ENCODE results near the gene KRTAP5-6.

Gene KRTAP5-6

GRCh38 chr11:1707751-1708150 lies 10.8 kb downstream of the KRTAP5-6 start:
- POLR2A ChIA-PET: no interaction called here
- CTCF ChIA-PET: interaction anchor here (1.2 to 8.6 kb wide), 4 partner anchors 15 to 126 kb away, joined by 3 to 51 read pairs (median 8); no protein-coding TSS in a partner anchor
- TF ChIP-seq CTCF (IDR thresholded peaks at IDR 0.05; ENCODE audit: control extremely low read depth, extremely low read depth, low read depth, missing control alignments): no peak
- DNase-seq (ENCODE audit: extremely low spot score): no peak

- DNase-seq (ENCODE audit: extremely low spot score): no peak
- ChIA-PET CTCF (interaction anchor here (8.6 kb wide), 1 partner anchor 16 kb away, joined by 51 read pairs; no protein-coding TSS in a partner anchor), POLR2A (no interaction called here)
- TF ChIP-seq CTCF (IDR thresholded peaks at IDR 0.05; ENCODE audit: control extremely low read depth, extremely low read depth, low read depth, missing control alignments): no peak
Observed at GRCh38 chr11:1708716-1709115, 11.7 kb downstream of the KRTAP5-6 start.

- no peak for DNase-seq (ENCODE audit: extremely low spot score)
- ChIA-PET CTCF (interaction anchor here (1.3 kb wide), 1 partner anchor 21 kb away, joined by 4 read pairs; no protein-coding TSS in a partner anchor), POLR2A (no interaction called here)
- TF ChIP-seq CTCF (IDR thresholded peaks at IDR 0.05; ENCODE audit: control extremely low read depth, extremely low read depth, low read depth, missing control alignments): no peak
Observed at GRCh38 chr11:1714908-1715885, 18.2 kb downstream of the KRTAP5-6 start.

GRCh38 chr11:1717745-1718144 lies 20.8 kb downstream of the KRTAP5-6 start:
- ChIA-PET POLR2A (no interaction called here), CTCF (interaction anchor here (1.2 to 1.3 kb wide), 2 partner anchors 21 to 24 kb away, joined by 3 to 6 read pairs; no protein-coding TSS in a partner anchor)
- no peak for TF ChIP-seq CTCF (IDR thresholded peaks at IDR 0.05; ENCODE audit: control extremely low read depth, extremely low read depth, low read depth, missing control alignments)
- no peak for DNase-seq (ENCODE audit: extremely low spot score)

GRCh38 chr11:1718326-1718725 lies 21.3 kb downstream of the KRTAP5-6 start:
- DNase-seq (ENCODE audit: extremely low spot score): no peak
- ChIA-PET POLR2A (no interaction called here), CTCF (interaction anchor here (1.2 kb wide), 1 partner anchor 20 kb away, joined by 3 read pairs; no protein-coding TSS in a partner anchor)
- no peak for TF ChIP-seq CTCF (IDR thresholded peaks at IDR 0.05; ENCODE audit: control extremely low read depth, extremely low read depth, low read depth, missing control alignments)

GRCh38 chr11:1719781-1720180 lies 22.8 kb downstream of the KRTAP5-6 start:
- POLR2A ChIA-PET: no interaction called here
- CTCF ChIA-PET: interaction anchor here (1.0 kb wide), 1 partner anchor 26 kb away, joined by 4 read pairs; no protein-coding TSS in a partner anchor
- no peak for TF ChIP-seq CTCF (IDR thresholded peaks at IDR 0.05; ENCODE audit: control extremely low read depth, extremely low read depth, low read depth, missing control alignments)
- no peak for DNase-seq (ENCODE audit: extremely low spot score)

All from GM10248 (cell line).